Bronchial epithelial cell (primary cell): ENCODE measurements around the gene SLC51A. TPM values are rescaled to one million over a fixed set of nuclear protein-coding genes. Genes with fewer than 3 reads are reported as not detected.

Experiments
- DNase-seq: peaks from one replicate; pipeline ENCODE4 v3.0.0-alpha.2; 2010; ENCODE audit warnings: low read depth
- FAIRE-seq: peaks from 2 replicates; lab custom pipeline; 2011; peaks lifted over from hg19 to GRCh38; lab: Jason Lieb, UNC
- H3K27me3 ChIP-seq: 2 replicates; pipeline ENCODE4 v1.5.1; 2011; ENCODE audit warnings: low read length; ENCODE audit not compliant: control insufficient read depth, insufficient read depth
- H3K36me3 ChIP-seq: 2 replicates; pipeline ENCODE4 v1.5.1; 2011; ENCODE audit warnings: low read length; ENCODE audit not compliant: control insufficient read depth, insufficient read depth
- H3K4me3 ChIP-seq: 2 replicates; pipeline ENCODE4 v1.5.1; 2011; ENCODE audit warnings: mild to moderate bottlenecking, low read depth, low read length, control low read depth
- total RNA-seq: library from RNA; depleted of rRNA; stranded (reverse); fragments of >200 nt; gene quantifications from 2 replicates; pipeline ENCODE4 v1.2.1, GENCODE V29; 2014
- TF ChIP-seq, protein P1 (sequence below): IDR thresholded peaks from 2 replicates; pipeline ENCODE4 v1.5.1; 2011; ENCODE audit warnings: mild to moderate bottlenecking, moderate library complexity, low read length, control low read depth, inconsistent platforms; ENCODE audit not compliant: insufficient read depth, severe bottlenecking

The SLC51A gene
- total RNA-seq, 1 donor from 2014 or later, result not detected

DNA sequence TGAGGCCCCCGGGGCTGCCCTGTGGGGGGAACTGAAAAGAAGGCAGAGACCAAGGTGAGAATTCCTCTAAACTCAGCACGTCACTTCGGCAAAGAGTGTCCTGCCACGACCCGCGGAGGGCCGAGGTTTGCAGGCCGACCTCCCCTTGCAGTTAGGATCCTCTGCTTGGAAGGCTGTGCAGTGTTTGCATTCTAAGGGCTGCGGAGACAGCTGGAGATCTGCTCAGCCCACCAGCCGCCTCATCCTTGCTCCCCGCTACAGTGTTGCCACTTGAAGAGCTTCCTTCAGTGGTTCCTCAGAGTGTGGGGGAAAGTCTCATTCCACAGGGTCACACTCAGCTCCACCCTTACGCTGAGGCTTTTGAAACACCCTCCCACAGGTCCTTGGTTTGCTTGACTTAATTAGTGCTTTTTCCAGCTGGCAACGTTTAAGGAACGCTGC is 10.8 kb downstream of the SLC51A start:
- peaks cover 2% of the 10 kb centered on the region for H3K27me3 ChIP-seq
- FAIRE-seq (no peak), DNase-seq (no peak)
- H3K36me3 ChIP-seq, result no peaks in the 10 kb centered on the region
- TF ChIP-seq, protein P1, sequence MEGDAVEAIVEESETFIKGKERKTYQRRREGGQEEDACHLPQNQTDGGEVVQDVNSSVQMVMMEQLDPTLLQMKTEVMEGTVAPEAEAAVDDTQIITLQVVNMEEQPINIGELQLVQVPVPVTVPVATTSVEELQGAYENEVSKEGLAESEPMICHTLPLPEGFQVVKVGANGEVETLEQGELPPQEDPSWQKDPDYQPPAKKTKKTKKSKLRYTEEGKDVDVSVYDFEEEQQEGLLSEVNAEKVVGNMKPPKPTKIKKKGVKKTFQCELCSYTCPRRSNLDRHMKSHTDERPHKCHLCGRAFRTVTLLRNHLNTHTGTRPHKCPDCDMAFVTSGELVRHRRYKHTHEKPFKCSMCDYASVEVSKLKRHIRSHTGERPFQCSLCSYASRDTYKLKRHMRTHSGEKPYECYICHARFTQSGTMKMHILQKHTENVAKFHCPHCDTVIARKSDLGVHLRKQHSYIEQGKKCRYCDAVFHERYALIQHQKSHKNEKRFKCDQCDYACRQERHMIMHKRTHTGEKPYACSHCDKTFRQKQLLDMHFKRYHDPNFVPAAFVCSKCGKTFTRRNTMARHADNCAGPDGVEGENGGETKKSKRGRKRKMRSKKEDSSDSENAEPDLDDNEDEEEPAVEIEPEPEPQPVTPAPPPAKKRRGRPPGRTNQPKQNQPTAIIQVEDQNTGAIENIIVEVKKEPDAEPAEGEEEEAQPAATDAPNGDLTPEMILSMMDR, result no peak
- no peak overlapping the region for H3K4me3 ChIP-seq

DNA sequence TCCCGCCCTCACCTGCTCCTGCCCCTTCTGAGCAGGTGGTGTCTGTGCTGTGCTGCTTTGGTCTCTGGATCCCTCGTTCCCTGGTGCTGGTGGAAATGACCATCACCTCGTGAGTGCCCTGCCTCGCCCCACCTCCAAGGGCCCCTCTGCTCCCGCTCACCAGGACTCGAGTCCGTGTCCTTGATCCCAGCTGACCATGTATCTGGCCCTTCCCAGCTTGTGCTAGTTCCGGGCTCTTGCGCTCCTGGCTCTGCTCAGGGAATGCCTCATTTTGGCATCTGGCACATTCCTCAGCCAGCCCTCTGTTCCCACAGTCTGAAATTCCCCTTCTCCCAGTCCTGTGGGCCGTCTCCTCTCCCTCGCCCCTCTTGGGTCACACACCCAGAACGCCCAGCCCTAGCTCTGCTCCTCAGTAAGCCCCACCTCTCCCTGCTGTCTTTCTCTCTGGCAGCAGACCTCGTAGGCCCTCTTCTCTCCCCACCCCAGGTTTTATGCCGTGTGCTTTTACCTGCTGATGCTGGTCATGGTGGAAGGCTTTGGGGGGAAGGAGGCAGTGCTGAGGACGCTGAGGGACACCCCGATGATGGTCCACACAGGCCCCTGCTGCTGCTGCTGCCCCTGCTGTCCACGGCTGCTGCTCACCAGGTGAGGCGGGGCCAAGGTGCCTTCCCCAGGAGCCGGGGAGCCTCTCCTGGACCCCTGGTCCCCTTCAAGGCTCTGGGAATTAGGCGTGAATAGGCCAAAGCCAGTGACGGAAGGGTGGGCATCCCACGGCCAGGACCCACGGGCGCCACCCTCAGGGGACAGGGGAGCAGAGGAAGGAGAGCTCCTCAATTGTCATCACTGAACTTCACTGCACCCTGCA is 11.5 kb downstream of the SLC51A start:
- no peaks in the 10 kb centered on the region for H3K36me3 ChIP-seq
- DNase-seq, result no peak
- TF ChIP-seq, protein P1, result no peak
- no peak overlapping the region for H3K4me3 ChIP-seq
- H3K27me3 ChIP-seq, result peaks cover 2% of the 10 kb centered on the region
- no peak for FAIRE-seq

DNA sequence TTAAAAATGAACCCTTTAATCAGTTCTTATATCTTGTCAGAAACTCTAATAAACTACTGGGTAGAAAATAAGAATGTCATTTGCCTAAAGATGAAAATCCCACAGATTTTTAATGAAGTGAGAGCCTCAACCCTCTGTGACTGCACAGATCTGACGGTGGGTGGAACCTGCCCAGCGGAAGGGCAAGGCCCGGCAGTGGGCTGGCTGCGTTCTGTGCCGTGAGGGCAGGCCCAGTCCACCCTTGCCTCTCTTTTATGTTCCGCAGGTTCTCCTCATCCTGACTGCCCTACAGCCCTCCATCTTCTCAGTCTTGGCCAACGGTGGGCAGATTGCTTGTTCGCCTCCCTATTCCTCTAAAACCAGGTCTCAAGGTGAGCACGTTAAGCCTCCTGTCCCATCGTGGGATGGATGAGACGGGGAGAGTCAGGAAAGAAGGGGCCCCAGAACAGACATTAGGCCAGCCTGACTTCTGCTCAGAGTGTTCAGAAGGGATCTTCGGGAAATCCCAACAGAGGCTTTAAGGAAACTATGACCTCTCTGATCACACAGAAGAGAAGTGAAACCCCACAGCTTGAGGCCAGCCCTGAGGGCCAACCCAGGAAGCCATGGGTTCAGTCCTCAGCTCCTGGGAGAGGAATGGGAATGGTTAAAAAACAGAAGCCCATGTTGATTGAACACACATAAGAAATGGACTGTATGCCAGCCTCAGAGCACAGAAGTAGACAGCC is 16.0 kb downstream of the SLC51A start:
- Histone ChIP-seq H3K36me3 (no peaks in the 10 kb centered on the region), H3K4me3 (no peak overlapping the region), H3K27me3 (peaks cover 2% of the 10 kb centered on the region)
- TF ChIP-seq, protein P1, result no peak
- DNase-seq, result no peak
- FAIRE-seq, result no peak

DNA sequence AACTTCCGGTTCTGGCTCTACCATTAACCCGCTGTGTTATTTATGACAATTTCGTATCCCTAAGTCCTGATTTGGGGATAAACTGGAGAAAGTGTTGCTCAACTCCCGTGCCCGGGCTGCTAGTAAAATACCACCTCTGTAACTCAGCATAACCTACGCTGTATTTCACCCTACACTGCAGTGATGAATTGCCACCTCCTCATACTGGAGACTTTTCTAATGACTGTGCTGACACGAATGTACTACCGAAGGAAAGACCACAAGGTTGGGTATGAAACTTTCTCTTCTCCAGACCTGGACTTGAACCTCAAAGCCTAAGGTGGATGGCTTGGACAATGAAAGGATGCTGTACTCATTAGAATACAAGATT is 16.5 kb downstream of the SLC51A start:
- DNase-seq, result no peak
- Histone ChIP-seq H3K27me3 (no peaks in the 10 kb centered on the region), H3K4me3 (no peak overlapping the region), H3K36me3 (no peaks in the 10 kb centered on the region)
- TF ChIP-seq, protein P1, result no peak
- FAIRE-seq, result no peak

DNA sequence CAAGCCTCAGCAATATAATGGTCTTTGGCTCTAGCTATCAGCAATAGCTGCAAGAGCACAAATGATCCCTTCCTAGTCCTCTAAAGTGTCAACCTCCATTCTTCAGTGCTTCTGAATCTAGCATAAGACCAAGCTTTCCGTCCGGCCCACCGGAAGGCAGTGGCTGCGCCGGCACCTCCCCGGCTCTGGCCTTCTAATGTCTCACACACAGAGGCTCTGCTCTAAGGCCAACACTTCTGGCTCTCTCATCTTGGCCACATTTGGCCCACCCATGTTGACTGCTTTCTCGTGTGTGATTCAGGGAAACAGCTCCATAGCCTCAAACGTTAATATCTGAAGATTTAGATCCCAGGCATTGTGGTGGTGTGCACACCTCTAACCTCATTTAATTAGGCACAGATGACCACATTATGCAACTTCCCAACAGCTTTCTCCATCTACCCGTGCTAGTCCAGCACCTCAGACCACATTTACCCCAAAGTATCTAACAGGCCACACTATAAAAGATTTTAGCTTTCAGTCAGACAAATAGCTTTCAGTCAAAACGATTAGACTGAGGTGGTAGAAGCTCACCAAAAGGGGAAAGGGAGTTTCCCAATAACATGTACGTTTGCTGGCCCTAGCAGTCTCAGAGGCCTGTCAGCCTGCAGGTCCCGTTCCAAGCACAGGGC is 19.3 kb downstream of the SLC51A start:
- Histone ChIP-seq H3K4me3 (no peak overlapping the region), H3K36me3 (peaks cover 6% of the 10 kb centered on the region), H3K27me3 (no peaks in the 10 kb centered on the region)
- no peak for DNase-seq
- TF ChIP-seq, protein P1, result no peak
- no peak for FAIRE-seq
